ENCODE results near the gene OR5M10.
"Not testable (repeated sequence)": the region's sequence is repeated elsewhere in the genome, so short reads cannot be mapped to it uniquely, and the experiment has no call there.

OR5M10 gene

DNA sequence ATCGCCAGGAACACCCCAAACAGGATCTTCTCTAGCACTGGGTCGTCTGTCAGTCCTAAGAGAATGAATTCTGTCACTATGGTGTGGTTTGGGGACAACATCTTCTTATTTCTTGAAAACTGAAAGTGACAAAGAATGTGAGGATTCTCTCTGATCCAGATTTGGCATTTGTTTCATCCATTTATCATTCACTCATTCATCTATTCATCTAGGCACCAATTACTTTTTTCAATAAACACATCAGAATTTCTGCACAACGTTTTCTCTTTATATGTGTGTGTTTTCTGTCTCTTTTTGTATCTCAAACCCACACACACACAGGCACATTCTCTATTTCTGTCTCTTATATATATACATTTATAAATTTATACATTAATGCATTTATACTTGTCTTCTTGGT lies at the start of gene OR5M10:
TSS of gene OR5M10 (minus strand) at position 101 of the 400 bp plus-strand sequence. CDS start at position 101, 0 bp downstream.
- Histone ChIP-seq H3K4me1 (ENCODE audit: insufficient read depth, low read length) (no peaks in the 10 kb centered on the region), H3K9ac (ENCODE audit: low read depth, low read length) (no peak within 1 kb of the TSS), H3K9me3 (ENCODE audit: control insufficient read depth, insufficient read depth, low read length) (no peaks in the 10 kb centered on the region), H3K36me3 (ENCODE audit: insufficient read depth, low read length) (no peaks in the 10 kb centered on the region)

DNA sequence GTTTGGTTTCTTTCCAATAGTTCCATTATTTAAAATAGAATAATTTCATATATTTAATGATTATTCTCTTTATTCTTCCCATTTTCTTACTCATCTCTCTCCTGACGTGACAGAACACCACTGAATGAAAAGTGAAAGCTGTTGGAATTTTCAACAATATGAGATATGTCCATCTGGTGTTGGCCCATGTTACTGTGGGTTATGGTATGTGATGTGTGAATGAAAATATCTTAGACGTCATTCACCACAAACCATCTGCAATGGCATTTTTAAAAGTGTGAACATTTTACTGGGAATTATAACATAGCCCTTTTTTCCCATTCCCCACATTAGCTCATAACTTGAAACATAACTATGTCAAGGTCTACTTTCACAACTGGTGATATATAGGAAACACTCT lies 48.4 kb upstream of the OR5M10 start:
- no peaks in the 10 kb centered on the region for H3K36me3 ChIP-seq (ENCODE audit: insufficient read depth, low read length)
- H3K9ac ChIP-seq (ENCODE audit: low read depth, low read length), result no peak overlapping the region
- no peaks in the 10 kb centered on the region for H3K4me1 ChIP-seq (ENCODE audit: insufficient read depth, low read length)
- H3K9me3 ChIP-seq (ENCODE audit: control insufficient read depth, insufficient read depth, low read length), result no peaks in the 10 kb centered on the region

DNA sequence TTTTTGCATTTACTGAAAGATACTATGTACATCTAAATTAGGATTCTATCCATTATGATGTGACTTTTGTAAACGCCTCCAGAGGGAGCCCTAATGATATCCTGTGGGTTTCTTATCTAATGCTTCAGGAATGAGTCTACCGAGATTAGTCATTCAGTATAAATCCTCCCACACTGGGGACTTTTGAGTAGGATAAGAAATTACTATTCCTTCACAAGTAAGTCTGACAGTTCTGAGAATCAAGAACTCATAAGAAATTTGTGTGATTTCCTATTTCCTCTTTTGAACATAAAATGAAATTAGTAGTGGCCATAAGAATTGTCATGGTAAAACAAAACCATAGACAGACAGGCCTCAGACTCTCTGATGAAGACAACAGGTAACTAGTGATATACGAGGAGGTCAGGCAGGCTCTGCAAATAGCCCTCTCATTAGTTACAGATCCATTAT lies 47.2 kb upstream of the OR5M10 start:
- H3K36me3 ChIP-seq (ENCODE audit: insufficient read depth, low read length), result no peaks in the 10 kb centered on the region
- no peaks in the 10 kb centered on the region for H3K9me3 ChIP-seq (ENCODE audit: control insufficient read depth, insufficient read depth, low read length)
- no peak overlapping the region for H3K9ac ChIP-seq (ENCODE audit: low read depth, low read length)
- no peaks in the 10 kb centered on the region for H3K4me1 ChIP-seq (ENCODE audit: insufficient read depth, low read length)

DNA sequence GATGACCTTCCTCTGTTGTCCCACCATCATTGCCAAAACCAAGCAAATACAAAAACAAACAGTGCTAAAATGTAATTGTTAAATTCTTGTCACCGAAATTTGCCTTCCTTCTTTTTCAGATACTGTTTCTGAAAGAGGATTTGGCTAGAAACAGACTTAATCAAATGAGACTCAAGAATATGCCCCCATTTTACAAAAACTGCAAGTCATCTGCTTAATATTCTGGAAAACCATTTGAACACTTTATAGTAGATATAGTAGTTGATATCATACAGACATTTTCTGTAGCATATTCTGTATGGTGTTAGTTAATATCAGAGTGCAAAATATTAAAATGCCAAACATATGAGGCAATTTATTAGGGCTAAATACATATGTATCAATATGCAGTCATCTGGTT lies 33.7 kb upstream of the OR5M10 start:
- no peaks in the 10 kb centered on the region for H3K36me3 ChIP-seq (ENCODE audit: insufficient read depth, low read length)
- no peak overlapping the region for H3K9ac ChIP-seq (ENCODE audit: low read depth, low read length)
- no peaks in the 10 kb centered on the region for H3K9me3 ChIP-seq (ENCODE audit: control insufficient read depth, insufficient read depth, low read length)
- H3K4me1 ChIP-seq (ENCODE audit: insufficient read depth, low read length), result no peaks in the 10 kb centered on the region

DNA sequence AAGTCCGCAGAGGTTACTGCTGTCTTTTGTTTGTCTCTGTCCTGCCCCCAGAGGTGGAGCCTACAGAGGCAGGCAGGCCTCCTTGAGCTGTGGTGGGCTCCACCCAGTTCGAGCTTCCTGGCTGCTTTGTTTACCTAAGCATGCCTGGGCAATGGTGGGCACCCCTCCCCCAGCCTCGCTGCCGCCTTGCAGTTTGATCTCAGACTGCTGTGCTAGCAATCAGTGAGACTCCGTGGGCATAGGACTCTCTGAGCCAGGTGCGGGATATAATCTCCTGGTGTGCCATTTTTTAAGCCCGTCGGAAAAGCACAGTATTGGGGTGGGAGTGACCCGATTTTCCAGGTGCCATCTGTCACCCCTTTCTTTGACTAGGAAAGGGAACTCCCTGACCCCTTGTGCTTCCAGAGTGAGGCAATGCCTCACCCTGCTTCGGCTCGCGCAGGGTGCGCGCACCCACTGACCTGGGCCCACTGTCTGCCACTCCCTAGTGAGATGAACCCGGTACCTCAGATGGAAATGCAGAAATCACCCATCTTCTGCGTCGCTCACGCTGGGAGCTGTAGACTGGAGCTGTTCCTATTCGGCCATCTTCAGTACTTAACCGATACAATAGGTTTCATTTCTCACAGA lies 14.7 kb upstream of the OR5M10 start:
- H3K9me3 ChIP-seq (ENCODE audit: control insufficient read depth, insufficient read depth, low read length); H3K9ac ChIP-seq (ENCODE audit: low read depth, low read length); H3K36me3 ChIP-seq (ENCODE audit: insufficient read depth, low read length); H3K4me1 ChIP-seq (ENCODE audit: insufficient read depth, low read length): not testable (repeated sequence)

DNA sequence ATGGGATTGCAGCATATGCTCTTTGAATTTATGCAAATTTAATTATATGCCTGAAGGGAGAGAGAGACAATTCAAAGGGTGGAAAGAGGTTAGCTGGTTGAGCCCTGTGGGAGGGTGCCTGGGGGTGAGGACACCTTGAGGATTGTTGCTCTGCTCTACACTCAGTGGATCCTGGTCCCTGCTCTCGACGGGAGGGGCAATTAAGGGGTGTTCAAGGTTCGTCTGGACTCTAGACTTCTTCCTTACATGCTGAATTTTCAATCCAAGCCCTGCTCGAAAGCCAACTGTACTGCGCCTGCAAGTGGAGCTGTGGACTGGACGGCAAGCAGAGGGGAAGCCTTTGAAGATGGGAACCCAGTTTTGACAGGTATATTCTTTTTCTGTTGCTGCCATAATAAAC lies 18.9 kb downstream of the OR5M10 start:
- no peaks in the 10 kb centered on the region; the same call in 1 of the 2 replicates for H3K36me3 ChIP-seq (ENCODE audit: insufficient read depth, low read length)

DNA sequence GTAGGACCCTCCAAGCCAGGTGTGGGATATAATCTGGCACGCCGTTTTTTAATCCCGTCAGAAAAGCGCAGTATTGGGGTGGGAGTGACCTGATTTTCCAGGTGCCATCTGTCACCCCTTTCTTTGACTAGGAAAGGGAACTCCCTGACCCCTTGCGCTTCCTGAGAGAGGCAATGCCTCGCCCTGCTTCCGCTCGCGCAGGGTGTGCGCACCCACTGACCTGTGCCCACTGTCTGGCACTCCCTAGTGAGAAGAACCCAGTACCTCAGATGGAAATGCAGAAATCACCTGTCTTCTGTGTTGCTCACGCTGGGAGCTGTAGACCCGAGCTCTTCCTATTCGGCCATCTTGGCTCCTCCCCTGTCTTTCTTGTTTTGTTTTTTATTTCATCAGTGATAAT lies 22.8 kb downstream of the OR5M10 start:
- H3K9ac ChIP-seq (ENCODE audit: low read depth, low read length); H3K4me1 ChIP-seq (ENCODE audit: insufficient read depth, low read length); H3K9me3 ChIP-seq (ENCODE audit: control insufficient read depth, insufficient read depth, low read length); H3K36me3 ChIP-seq (ENCODE audit: insufficient read depth, low read length): not testable (repeated sequence)

More for the DNA sequence above, 18.9 kb downstream of the OR5M10 start:
- Histone ChIP-seq H3K9me3 (ENCODE audit: control insufficient read depth, insufficient read depth, low read length) (no peaks in the 10 kb centered on the region), H3K9ac (ENCODE audit: low read depth, low read length) (no peak overlapping the region), H3K4me1 (ENCODE audit: insufficient read depth, low read length) (no peaks in the 10 kb centered on the region)

DNA sequence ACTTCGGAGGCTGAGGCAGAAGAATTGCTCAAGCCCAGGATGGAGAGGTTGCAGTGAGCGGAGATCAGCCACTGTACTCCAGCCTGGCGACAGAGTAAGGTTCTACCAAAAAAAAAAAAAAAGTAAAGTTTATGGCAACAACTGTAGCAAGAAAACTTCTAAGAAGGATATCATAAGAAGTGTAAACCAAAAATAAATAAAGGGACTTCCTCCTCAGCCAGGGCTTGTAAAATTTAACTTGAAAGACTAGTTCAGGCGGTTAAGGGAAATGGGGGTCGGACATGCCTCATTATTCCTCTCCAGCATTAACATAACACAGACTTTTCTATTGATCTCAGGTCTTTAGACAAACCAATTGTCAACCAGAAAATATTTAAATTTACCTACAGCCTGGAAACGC lies 32.0 kb downstream of the OR5M10 start:
- Histone ChIP-seq H3K4me1 (ENCODE audit: insufficient read depth, low read length) (no peaks in the 10 kb centered on the region), H3K9me3 (ENCODE audit: control insufficient read depth, insufficient read depth, low read length) (no peaks in the 10 kb centered on the region), H3K9ac (ENCODE audit: low read depth, low read length) (no peak overlapping the region), H3K36me3 (ENCODE audit: insufficient read depth, low read length) (no peaks in the 10 kb centered on the region)

DNA sequence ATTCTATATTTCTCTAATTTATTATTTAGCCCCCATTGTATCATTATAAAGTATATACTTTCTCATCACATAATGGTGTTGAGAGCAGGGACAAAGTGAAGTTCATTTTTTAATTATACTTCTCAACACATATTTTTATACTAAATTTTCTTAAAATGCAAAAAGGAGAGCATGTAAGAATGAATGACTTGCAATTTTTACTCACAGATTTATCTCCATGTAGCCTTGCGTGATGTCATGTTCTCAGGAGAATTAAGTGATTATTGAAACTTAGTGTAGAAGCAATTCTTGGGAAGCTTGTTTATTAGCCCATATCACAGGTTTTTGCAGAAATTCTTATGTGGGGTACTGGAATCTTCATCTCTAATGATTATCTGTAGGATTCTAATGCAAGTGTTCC lies 33.8 kb downstream of the OR5M10 start:
- Histone ChIP-seq H3K36me3 (ENCODE audit: insufficient read depth, low read length) (no peaks in the 10 kb centered on the region), H3K4me1 (ENCODE audit: insufficient read depth, low read length) (no peaks in the 10 kb centered on the region), H3K9ac (ENCODE audit: low read depth, low read length) (no peak overlapping the region), H3K9me3 (ENCODE audit: control insufficient read depth, insufficient read depth, low read length) (no peaks in the 10 kb centered on the region)

DNA sequence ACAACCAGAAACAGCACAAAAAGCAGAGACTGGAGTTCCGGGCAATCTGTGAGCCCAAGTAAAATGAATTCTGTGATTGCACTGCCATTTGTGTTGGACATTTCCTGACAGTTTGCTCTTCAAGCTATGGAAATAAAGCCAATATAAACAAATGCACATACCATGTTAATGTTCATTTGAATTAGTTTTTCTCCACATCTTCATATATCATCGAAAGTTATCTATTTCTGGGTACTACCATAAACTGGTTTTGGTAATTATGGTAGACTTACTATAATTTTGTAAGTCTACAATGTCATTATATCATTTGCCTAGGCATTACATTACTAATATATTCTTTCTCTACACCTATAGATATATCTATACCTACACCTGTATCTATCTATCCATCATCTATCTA lies 34.4 kb downstream of the OR5M10 start, which contains the start of gene OR5M11:
TSS of gene OR5M11 (minus strand) at position 101 of the 400 bp plus-strand sequence. CDS start at position 101, 0 bp downstream.
- Histone ChIP-seq H3K9me3 (ENCODE audit: control insufficient read depth, insufficient read depth, low read length) (no peaks in the 10 kb centered on the region), H3K36me3 (ENCODE audit: insufficient read depth, low read length) (no peaks in the 10 kb centered on the region), H3K4me1 (ENCODE audit: insufficient read depth, low read length) (no peaks in the 10 kb centered on the region), H3K9ac (ENCODE audit: low read depth, low read length) (no peak within 1 kb of the TSS)

DNA sequence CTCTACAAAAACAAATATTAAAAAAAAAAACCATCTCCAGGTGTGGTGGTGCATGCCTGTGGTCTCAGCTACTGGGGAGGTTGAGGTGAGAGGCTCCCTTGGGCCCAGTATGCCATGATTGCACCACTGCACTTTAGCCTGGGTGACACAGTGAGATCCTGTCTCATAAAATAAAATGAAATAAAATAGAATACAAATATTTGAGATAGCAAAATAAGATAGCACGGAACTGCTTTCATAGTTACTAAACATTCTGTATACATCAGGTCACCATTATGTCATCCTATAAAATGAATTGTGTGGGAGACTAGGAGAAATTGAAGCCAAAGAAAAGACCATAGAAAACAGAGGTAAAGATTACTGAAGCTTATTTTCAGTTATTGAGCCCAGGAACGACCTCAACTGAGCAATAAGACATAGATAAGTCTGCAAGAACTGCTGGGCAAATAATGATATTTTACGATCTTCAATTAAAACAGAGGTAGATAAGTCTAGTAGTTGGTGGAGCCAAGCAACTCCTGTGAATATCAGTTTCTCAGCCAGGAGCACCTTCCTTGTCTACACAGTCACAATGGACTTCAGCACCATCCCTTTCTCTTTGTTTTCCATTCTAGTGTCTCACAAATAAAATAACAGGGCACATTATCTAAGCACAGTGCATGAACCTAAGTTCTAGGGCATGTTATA lies 44.3 kb downstream of the OR5M10 start:
- no peaks in the 10 kb centered on the region for H3K36me3 ChIP-seq (ENCODE audit: insufficient read depth, low read length)
- no peaks in the 10 kb centered on the region for H3K9me3 ChIP-seq (ENCODE audit: control insufficient read depth, insufficient read depth, low read length)

DNA sequence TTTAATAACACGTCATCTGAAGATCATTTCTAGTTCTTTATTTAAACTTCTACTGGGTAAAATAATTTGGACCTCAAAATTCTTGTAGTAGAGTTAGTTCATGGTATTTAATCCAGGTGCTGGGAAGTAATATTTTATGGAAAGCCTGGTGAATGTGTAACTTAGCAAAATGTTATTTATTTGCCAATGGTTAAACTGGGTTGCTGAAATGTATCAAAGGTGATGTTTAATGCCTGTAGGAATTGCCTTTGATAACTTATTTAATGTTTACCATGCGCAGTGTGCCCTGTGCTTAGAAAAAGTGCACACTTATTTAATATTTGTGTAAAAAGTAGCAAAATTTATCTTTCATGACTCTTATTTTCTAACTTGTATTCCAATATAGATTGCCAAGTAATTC lies 45.7 kb downstream of the OR5M10 start:
- no peak overlapping the region for H3K9ac ChIP-seq (ENCODE audit: low read depth, low read length)
- no peaks in the 10 kb centered on the region for H3K4me1 ChIP-seq (ENCODE audit: insufficient read depth, low read length)
- H3K9me3 ChIP-seq (ENCODE audit: control insufficient read depth, insufficient read depth, low read length), result no peaks in the 10 kb centered on the region
- no peaks in the 10 kb centered on the region for H3K36me3 ChIP-seq (ENCODE audit: insufficient read depth, low read length)

More for the DNA sequence above, 44.3 kb downstream of the OR5M10 start:
- H3K4me1 ChIP-seq (ENCODE audit: insufficient read depth, low read length), result no peaks in the 10 kb centered on the region
- no peak overlapping the region for H3K9ac ChIP-seq (ENCODE audit: low read depth, low read length)

All from ES-I3 (cell line).